Sigmoid colon (tissue), 3 donors: ENCODE data around the gene ANKRD61.

Source experiments
- POLR2A ChIP-seq, 2 donors: fragments of 450-650 bp; IDR thresholded peaks; one replicate each; pipeline ENCODE4 v1.6.1; 2016; ENCODE audit warnings: antibody characterized with exemption in 2 of 2, mild to moderate bottlenecking in 2 of 2, moderate library complexity in 2 of 2
- TF ChIP-seq, protein P1 (sequence below), 4 experiments: fragments of 450-650 bp in 3 of 4; fragments of 200-600 bp in 1 of 4; IDR thresholded peaks; one replicate each; pipeline ENCODE4 v1.5.1; 2016 to 2019; ENCODE audit warnings: antibody characterized with exemption in 4 of 4, mild to moderate bottlenecking in 3 of 4, moderate library complexity in 2 of 4

DNA sequence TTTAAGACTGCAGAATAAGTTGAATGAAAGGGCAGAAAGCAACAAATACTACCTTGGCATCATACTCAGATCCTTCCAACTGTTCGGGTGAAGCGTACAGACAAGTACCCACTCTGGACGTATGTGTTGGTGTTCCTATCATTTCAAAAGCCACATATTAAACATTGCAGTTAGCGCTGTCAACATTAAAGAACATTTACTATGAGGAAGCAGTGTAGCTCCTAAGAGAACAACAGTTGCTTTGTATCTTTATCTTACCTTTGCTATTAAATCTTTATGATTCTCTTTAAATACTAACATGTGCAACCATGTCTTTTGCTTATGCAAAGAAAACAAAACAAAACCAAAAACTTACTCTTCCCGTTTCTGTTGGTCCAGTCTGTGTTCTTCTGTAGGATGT is 2.6 kb upstream of the ANKRD61 start:
- TF ChIP-seq, protein P1, sequence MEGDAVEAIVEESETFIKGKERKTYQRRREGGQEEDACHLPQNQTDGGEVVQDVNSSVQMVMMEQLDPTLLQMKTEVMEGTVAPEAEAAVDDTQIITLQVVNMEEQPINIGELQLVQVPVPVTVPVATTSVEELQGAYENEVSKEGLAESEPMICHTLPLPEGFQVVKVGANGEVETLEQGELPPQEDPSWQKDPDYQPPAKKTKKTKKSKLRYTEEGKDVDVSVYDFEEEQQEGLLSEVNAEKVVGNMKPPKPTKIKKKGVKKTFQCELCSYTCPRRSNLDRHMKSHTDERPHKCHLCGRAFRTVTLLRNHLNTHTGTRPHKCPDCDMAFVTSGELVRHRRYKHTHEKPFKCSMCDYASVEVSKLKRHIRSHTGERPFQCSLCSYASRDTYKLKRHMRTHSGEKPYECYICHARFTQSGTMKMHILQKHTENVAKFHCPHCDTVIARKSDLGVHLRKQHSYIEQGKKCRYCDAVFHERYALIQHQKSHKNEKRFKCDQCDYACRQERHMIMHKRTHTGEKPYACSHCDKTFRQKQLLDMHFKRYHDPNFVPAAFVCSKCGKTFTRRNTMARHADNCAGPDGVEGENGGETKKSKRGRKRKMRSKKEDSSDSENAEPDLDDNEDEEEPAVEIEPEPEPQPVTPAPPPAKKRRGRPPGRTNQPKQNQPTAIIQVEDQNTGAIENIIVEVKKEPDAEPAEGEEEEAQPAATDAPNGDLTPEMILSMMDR (IDR thresholded peaks at IDR 0.05): no peak
- TF ChIP-seq POLR2A (IDR thresholded peaks at IDR 0.05): no peak
